Keratinocyte (primary cell): ENCODE results near the gene SDC1.

ENCODE experiments used
- EZH2 ChIP-seq: IDR thresholded peaks from one replicate; pipeline ENCODE4 v1.6.1; 2012; ENCODE audit warnings: inconsistent platforms, mild to moderate bottlenecking, low read length, moderate library complexity
- TF ChIP-seq, protein P1 (sequence below), 3 experiments: IDR thresholded peaks in 1 of 3; conservative IDR thresholded peaks in 1 of 3; optimal IDR thresholded peaks in 1 of 3; 2 replicates in 2 of 3; 3 replicates in 1 of 3; pipeline versions ENCODE3 to v1.5.1; 2011; ENCODE audit warnings: low read length in 3 of 3, mild to moderate bottlenecking in 3 of 3, moderate library complexity in 2 of 3, control low read depth in 1 of 3, inconsistent platforms in 1 of 3; ENCODE audit not compliant: insufficient read depth in 2 of 3; ENCODE audit errors: extremely low read depth in 1 of 3

- TF ChIP-seq, protein P1, sequence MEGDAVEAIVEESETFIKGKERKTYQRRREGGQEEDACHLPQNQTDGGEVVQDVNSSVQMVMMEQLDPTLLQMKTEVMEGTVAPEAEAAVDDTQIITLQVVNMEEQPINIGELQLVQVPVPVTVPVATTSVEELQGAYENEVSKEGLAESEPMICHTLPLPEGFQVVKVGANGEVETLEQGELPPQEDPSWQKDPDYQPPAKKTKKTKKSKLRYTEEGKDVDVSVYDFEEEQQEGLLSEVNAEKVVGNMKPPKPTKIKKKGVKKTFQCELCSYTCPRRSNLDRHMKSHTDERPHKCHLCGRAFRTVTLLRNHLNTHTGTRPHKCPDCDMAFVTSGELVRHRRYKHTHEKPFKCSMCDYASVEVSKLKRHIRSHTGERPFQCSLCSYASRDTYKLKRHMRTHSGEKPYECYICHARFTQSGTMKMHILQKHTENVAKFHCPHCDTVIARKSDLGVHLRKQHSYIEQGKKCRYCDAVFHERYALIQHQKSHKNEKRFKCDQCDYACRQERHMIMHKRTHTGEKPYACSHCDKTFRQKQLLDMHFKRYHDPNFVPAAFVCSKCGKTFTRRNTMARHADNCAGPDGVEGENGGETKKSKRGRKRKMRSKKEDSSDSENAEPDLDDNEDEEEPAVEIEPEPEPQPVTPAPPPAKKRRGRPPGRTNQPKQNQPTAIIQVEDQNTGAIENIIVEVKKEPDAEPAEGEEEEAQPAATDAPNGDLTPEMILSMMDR (optimal IDR thresholded peaks at IDR 0.05 in 1 of 3, IDR thresholded peaks at IDR 0.05 in 1 of 3, conservative IDR thresholded peaks at IDR 0.05 in 1 of 3; ENCODE audit: extremely low read depth in 1 of 3, insufficient read depth in 2 of 3, low read length in 3 of 3): no peak
- TF ChIP-seq EZH2: no peak
Measured at GRCh38 chr2:20199633-20200270, 25.2 kb downstream of the SDC1 start.
